Stimulated activated CD4-positive, alpha-beta T cell treated with anti-CD3 and anti-CD28 coated beads, Interleukin-12 subunit alpha, Interleukin-12 subunit beta, amount 100 ng/mL, for 4 hours (primary cell): Measurements from ENCODE around the gene COL25A1.

Experiments
- DNase-seq: peaks from one replicate; pipeline ENCODE4 v3.0.0-alpha.2; 2020

COL25A1 gene

DNA sequence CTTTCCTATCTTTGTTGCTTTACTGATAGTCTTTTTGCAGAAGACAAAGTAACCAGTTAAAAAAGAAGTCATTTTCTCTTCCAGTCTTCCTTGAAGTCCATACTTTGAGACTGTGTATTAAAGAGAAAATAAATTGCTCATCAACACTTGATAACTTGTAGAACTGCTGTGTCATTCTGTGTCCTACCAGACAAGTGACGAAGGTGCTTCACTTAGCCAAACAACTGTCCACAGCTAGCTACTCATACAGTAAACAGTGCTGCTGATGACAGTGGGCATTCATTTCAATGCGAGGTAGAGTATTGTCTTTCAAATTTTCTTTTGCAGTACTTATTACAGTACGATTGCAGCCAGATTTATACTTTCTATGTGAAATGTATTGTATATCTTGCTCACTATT is 11.5 kb downstream of the COL25A1 start:
- DNase-seq = no peak

DNA sequence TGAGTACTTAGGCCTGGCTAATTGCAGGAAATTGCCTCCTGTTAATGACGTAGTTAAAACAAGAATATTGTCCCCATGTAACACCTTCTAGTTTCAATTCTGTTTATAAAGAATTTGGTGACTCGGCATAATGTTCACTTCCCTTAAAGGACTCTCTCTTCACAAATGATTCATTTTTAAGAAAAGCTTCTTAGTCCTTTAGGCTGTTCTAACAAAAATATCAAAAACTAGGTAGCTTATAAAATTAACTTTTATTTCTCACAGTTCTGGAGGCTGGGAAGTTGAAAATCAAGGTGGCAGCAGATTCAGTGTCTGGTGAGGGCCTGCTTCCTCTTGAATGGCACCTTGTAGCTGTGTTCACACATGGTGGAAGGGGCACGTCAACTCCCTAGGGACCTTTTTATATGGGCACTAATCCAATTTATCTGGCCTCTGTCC is 23.8 kb downstream of the COL25A1 start:
- DNase-seq = no peak

DNA sequence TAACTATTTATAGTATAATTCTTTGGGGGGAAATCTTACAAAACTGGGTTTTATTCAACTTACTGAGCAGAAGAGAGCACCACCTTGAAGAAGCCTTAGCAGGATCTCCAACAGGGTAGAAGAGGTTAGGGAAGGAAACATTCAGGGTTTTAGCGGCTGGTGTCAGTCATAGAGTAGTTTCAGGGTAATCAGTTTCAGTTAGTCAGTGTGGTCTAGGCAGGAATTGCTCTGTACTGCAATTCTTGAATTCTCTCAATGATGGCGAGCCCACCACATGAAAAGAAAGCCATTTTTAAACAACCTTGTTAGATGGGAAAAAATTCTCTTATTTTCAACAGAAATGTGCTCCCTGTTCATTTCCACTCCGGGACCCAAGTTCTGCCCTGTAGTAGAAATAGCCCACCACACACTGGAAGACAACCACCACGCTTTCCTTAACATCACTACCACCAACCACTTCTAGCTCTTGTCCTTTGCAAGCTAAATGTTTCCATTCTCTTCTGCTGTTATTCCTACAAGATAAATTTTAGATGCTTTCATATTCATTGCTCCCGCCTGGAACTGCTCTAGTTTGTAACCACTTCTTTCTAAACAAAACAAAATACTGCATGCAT is 25.9 kb downstream of the COL25A1 start:
- DNase-seq = no peak

DNA sequence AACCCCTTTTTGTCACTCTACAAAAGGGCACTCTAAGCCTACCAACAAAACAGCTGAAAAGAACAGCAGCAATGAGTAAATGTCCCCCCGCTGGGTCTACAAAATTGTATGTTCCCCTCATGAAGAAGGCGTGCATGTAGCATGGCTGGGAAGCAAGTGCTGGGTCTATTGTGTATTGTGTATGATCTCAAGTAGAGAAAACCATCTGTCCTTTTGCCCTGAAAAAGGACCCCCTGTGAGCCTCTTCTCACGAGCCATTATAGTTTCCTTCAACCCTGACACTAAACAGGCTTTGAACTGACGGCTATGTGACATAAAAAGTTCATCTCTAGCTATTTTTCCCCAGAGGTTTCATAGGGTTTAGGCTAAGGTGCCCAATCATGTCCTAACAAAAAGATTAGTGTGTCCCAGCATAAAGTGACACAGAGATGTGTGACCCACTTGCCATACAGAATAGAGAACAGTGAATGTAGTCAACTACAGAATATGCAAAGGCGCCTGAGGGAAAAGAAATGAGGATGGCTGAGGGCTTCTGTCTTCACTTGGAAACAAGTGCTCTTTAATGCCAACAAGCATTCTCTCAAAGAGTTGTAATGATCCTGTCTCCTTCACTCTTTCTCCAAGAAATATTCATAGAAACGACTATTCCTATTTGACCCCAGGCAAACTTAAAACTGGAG is 27.3 kb downstream of the COL25A1 start:
- no peak for DNase-seq

DNA sequence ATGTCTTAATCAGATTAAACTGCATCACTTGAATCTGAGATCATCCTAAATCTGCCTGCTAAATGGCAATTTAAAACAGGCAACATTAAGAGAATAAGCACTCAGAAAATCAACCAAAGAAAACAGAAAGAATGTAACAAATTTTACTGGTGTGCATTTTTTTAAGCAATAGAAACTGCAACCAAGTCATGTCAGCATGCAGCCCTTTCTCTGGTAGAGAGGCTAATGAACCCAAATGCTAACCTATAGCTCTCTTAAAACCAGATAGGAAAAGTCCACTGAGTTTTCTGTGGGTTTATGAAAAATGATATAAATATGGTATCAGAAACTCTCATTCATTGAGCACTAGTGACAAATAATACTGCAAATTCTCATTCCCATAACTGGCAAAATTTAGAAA is 35.6 kb downstream of the COL25A1 start:
- DNase-seq = no peak

DNA sequence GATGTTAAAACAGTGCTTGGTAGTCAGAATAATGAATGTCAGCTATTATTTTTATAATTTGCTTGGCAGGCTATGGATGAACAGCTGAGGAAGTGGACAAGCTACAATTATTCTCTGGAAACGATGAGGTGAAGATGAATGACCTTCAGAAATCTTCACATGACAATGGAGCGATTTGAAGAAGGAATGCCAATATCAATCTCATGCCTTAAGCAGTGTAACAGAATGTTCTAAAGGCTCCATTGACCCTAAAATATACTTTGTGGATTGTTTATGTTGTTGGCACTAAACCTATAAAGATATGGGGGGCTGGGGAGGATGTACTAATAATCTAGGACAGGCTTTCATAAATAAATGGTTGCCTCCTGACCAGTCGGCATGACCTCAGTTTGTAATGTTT is 36.2 kb downstream of the COL25A1 start:
- no peak for DNase-seq

DNA sequence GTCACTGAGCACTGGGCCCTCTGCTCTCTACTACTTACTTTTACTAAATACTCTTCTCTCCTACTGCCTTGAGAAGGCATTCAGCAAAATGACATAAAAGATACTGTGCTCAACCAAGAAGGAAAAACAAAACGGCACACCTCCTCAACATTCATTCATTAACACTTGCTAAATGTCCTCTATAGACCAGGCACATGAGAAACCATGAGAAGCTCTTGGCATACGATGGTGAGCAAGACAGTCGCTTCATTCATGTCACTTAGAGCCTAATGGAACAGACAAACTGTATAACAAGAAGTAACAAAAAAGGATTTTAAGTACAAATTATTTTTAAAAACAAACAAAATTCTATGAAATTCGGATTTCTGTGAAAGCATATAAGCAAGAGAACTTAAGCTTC is 38.7 kb downstream of the COL25A1 start:
- DNase-seq = no peak

DNA sequence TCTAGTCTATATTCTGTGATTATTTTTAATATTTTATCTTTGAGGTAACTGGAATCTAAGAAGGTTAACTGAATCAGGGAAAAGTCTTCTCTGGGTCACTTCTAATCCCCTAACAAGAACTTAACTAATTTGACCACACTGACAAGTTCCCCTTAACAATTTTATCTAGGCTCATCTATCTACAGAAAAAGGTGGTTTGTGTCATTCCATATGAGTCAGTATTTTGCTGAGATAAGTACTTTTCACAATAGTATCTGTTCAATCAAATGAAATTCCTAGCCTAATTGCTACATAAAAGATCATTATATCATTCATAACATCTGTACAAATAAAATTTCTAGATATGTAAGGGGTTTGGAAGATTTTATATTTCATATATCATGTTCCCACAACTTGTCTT is 45.6 kb downstream of the COL25A1 start:
- DNase-seq = no peak

DNA sequence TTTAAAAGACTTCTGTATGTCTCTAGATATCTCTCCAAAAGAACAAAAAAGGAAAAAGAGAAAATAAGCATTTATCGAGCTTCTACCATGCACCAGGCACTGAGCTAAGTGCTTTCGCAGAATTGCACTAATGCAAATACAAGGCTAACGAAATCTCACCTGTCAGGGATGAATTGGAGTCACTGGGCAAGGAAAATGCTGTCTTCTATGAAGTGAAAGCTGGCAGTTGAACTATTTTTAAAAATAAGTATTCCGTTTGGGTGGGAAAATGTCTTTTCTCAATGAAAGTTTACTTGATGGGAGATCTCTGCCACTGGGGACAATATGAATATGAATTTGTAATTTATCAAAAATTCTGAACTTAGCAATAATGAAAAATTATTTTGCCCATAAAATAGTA is 47.6 kb downstream of the COL25A1 start:
- no peak for DNase-seq

DNA sequence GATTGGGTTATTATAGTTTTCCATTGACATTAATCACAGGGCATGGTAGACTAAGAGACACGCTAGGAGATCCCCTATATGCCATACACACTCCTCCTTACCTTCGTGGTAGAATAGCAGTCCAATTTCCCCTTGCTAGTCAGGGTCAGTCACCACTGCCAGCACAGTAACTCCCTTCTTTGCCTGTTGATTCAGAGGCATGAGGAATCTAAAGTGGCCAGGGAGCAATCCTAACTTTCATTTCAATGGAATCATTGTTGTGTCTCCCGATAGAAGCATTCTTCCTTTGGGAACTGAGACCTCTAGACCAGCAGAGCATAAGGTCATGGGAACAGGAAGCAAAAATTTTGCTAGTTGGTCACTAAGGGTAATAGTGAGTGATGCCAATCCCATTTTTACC is 51.1 kb downstream of the COL25A1 start:
- DNase-seq = no peak

DNA sequence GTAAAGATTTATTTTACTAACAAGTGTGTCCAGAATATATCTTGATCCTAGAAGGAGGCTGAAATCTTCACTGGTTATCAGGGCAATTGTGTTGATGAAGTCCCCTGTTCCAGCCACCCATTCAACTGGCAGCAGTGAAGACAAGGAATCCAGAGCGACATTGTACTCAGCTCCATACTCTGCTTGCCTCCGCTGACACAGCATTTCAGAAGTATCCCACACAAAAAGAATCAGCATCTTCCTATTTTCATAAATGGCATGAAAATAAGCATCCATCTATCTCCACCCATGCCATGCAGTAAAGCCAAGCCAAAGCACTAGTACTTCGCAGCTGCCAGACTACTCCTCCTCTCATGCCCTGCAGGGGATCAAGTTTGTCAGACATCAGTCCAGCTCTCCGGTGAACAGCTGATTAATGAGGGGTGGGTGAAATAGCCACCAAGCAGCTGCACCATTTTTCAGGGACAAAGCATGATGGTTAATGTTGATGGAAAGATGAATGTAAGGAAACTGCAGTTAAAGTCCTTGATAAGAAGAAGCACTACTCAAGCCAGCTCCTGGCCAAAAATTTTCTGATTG is 54.0 kb downstream of the COL25A1 start:
- no peak for DNase-seq

DNA sequence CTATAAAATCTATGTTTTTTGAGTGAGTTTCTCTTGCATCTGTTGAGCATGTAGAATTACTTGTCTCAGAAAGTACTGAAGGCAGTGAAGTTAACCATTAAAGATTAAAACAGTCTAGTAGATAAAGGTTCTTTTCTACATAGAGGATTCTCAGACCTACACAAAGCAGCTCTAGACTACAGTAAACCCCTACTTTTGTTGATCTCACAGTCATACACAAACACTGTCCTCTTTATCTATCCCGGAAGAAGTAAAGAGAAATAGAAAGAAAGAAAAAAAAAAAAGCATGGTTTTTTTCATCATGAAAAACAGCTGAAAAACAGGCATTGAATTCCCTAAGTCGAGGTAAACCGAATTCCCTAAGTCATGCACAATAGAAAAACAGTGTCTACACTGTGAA is 58.6 kb downstream of the COL25A1 start:
- no peak for DNase-seq

DNA sequence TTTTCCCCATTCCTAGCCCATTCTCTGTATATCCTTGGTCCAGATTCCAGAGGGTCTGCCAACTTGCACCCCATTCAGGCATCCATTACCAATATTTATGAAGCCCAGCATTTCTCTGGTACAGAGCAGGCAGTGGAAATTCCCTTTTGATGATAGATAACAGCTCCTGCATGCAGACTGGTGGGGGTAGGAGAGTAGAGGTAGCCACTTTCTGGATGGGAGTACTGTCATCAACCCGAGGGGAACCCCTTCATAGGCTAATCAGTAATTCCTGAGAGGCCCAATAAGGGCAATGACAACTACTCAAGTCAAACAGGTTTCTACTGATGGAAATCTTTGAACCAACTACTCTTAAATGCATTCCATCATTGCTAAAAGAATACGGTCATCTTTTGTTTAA is 63.7 kb downstream of the COL25A1 start:
- no peak for DNase-seq

DNA sequence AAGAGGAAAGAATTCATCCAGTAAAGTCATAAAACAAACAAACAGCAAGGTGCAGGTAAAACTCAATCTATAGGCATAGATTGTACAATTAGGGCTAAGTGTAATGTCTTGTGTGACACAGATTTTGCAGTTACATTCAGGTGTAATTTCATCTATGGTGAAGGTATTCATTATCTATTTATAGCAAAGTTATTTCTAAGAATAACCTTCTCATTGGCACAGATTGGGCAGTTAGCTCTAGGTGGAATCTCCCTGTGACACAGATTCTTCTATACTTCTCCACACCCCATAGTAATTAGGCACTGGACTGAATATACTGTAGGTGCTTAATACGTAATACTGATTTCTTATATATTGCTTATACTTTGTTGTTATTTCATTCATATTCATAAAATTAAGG is 66.8 kb downstream of the COL25A1 start:
- no peak for DNase-seq

DNA sequence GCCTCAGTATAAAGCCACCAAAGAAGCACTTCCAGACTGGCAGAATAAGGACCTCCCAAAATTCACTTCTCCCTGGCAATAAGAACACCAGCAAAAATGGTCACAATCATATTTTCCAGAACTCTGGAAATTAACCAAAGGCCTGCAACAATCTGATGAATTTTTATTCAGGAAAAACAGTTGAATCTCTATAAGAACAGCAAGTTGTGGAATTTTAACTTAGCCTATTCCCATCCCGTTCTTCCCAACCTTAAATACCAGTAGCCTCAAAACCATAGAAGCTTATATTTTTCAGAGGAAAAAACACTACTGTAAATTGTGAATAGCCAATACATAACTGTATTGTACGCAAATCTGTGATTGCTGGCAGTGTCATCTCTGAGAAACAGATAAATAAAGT is 67.9 kb downstream of the COL25A1 start:
- no peak for DNase-seq

DNA sequence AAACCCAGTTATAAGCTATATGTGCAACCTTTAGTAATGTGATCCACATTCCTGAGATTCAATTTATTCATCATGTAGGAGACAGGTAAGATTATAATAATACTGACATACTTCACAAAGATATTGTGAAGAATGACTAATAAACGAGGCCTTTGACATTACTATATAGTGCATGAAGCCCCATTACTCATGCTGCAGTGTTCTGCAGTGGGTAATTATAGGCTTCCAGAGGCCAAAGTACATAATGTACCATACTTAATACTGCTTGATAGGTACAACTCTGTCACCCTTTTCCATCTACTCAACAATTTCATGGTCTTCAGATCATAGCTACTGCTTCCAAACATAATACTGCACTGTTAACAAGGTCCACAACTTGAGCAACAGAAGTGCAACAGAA is 68.9 kb downstream of the COL25A1 start:
- no peak for DNase-seq

DNA sequence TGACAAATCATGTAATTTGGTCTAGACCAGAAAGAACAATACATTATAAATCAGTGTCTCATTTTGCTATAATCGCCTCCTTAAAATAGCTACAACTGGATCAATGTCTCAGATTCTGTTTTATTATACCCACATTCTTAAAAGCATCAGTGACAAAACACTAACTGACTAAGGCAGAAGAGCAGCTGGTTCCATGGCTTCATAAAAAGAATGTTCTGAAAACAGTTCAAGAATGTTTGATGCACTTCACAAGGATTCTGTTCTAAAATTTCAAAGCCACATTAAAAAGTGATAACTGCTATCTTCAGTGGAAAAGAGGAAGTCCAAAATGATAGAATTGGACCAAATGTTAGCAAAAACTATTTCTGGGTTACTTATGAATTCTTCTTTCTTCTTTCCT is 69.8 kb downstream of the COL25A1 start:
- DNase-seq = no peak

DNA sequence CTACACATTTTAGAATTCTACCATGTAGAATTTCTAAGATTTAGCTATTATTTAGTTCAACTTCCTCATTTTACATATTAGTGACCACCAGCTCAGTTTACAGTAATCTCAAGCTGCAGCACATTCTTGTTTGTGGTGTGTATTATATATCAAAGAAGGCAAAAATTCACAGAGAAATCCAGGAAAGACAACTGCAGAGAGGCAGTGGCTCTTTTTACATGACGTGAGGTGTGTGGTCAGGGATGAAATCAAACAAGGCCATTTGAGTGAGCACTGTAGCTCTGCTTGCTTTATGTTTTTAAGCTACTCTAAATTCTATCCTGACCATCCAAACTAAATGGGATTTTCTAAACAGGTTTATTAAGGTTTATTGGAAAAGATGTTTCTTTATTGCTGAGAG is 71.1 kb downstream of the COL25A1 start:
- no peak for DNase-seq

DNA sequence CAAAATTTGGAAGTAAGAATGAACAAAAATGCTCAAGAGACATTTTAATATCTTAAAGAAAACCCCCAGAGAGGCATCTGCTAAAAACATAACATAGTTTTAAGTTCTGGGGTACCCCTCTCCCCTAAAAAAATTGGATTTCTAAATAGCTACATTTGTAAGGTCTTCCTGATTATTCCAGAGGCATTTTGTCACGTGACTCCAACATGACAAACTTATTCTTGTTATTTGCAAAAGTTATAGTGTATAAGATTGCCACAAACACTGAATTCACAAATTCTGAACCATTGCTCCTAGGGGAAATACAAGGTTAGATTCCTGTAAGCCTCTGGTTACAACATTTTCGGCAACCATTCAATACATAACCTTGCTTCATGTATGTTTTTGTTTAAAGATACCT is 73.4 kb downstream of the COL25A1 start:
- no peak for DNase-seq

DNA sequence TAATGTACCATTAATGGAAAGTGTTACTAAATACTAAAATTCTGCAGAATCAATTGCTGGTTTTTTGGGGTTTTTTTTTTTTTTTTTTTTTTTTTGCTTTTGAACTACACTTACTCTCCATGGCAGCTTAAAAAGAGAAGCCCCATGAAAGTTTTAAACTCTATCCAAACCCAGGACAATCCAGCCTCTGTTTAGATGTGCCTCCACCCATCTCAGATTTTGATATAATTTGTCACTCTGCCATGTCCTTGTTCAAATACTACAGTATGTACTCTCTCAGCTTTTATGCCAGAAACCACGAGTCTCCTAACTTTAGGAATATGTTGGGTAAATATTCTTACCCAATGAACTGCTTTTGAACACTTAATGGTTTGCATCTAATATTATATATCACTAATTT is 84.2 kb downstream of the COL25A1 start:
- DNase-seq = no peak

DNA sequence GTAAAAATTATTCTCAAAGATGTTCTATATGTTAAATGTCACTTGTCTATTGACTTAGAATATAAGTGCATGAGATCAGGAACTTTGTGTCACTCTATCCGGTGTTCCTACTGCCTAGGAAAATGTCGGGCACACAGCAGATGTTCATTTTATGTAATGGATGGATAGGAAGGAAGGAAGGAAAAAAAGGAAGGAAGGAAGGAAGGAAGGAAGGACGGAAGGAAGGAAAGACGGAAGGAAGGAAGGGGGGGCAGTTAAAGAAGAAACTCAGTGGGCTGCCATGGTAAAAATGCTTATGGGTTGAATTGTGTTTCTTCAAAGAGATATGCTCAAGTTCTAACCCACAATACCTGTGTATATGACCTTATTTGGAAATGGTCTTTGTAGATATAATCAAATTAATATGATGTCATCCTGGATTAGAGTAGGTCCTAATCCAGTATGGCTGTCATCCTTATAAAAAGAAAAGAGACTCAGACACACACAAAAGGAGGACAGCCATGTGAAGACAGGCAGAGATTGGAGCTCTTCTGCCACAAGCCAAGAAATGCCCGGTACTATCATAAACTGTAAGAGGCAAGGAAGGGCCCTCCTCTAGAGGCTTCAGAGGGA is 86.3 kb downstream of the COL25A1 start:
- DNase-seq = no peak

DNA sequence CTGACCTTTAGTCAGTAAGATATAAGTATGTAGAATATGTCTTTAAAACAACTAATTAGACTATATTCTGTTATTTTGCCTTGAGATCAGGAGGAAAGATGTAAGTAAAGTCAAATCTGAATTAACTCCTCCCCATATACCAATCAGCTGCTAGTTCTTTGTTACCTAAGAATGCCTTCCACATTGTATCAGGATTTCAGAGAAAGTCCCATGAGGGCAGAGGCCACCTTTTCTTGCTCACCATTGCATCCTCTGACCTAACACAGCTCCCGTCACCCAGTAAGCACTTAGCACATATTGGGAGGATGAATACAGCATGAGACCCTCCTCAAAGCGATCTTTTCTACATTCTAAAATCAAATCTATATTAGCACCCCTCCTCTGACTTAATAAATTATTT is 87.0 kb downstream of the COL25A1 start:
- no peak for DNase-seq

DNA sequence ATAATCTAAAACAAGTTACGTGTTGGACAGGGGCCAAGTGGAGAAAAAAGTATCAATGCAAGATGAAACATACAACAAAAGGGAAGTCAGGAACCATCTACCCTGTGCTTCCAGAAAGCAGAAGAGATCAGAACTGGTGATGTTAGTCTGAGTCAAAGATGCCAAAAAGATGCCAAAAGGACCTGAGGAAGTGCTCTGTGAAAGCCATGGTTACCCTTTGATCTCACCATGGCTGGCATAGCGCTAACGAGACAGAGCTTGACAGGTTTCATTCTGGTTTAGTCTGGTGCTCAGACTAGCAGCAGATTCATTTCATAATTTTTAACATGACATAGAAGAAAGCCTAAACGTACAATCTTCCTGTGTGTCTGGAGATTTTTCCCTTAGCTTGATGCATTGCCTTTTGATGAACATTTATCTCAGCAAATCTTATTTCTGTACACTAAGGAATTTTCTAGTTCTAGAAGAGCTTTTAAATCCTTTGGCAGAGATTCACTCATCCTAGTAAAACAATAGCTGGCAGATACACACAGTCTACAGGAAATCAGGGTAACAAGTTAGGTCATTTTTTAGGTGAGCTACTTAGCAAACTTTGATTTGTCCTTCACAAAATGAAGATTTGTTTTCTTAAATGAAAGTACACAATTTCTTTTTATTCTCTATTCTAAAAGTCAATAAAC is 87.7 kb downstream of the COL25A1 start:
- DNase-seq = no peak

DNA sequence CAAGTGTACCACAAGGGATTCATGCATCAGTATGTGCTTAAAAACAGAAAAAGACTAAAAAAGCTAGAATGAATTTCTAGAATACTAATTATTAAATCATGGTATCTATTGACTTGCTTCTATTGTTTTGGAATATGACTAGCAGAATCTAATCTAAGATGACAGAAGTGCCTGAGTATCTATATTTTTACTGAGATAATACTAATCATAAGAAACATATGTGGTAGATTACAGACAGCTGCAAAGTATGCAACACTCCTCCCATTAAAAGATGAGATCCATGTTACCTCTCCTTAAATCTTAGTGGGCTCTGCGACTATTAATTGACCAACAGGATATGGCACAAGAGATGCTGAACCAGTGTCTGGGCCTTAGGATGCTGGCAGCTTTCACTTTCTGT is 89.4 kb downstream of the COL25A1 start:
- no peak for DNase-seq
